Kidney tubule cell (primary cell): ENCODE measurements around the gene RTL1.

Source experiments
- DNase-seq: peaks from one replicate; pipeline ENCODE4 v3.0.0-alpha.2; 2018; ENCODE audit warnings: low spot score

Gene RTL1

GRCh38 chr14:100898935-100899883 is 4.3 kb downstream of the RTL1 start:
- DNase-seq = no peak

- no peak for DNase-seq
These were observed 5.1 kb downstream of the RTL1 start for GRCh38 chr14:100898465-100898864.

GRCh38 chr14:100896369-100897060 is 7.0 kb downstream of the RTL1 start:
- no peak for DNase-seq

- no peak for DNase-seq
These were observed 8.1 kb downstream of the RTL1 start for GRCh38 chr14:100895411-100895810.

- no peak for DNase-seq
These were observed 9.1 kb downstream of the RTL1 start for GRCh38 chr14:100894416-100894815.

- DNase-seq = no peak
These were observed 9.8 kb downstream of the RTL1 start for GRCh38 chr14:100893760-100894159.

GRCh38 chr14:100893228-100893601 is 10.3 kb downstream of the RTL1 start:
- DNase-seq = no peak

- no peak for DNase-seq
These were observed 10.9 kb downstream of the RTL1 start for GRCh38 chr14:100892496-100893227.

GRCh38 chr14:100891501-100892445 is 11.7 kb downstream of the RTL1 start:
- no peak for DNase-seq

GRCh38 chr14:100891051-100891450 is 12.5 kb downstream of the RTL1 start:
- DNase-seq = no peak

GRCh38 chr14:100890061-100890850 is 13.3 kb downstream of the RTL1 start:
- DNase-seq = no peak

- no peak for DNase-seq
These were observed 13.9 kb downstream of the RTL1 start for GRCh38 chr14:100889641-100890040.

GRCh38 chr14:100888789-100889315 is 14.7 kb downstream of the RTL1 start:
- no peak for DNase-seq

- DNase-seq = no peak
These were observed 15.7 kb downstream of the RTL1 start for GRCh38 chr14:100887728-100888335.

GRCh38 chr14:100885617-100886016 is 17.9 kb downstream of the RTL1 start:
- no peak for DNase-seq

- no peak for DNase-seq
These were observed 18.3 kb downstream of the RTL1 start for GRCh38 chr14:100885196-100885595.

- DNase-seq = no peak
These were observed 19.1 kb downstream of the RTL1 start for GRCh38 chr14:100884456-100884855.

- no peak for DNase-seq
These were observed 19.8 kb downstream of the RTL1 start for GRCh38 chr14:100883789-100884101.

GRCh38 chr14:100882991-100883788 is 20.3 kb downstream of the RTL1 start:
- no peak for DNase-seq
